GM23248 (cell line): ENCODE data around the gene ILK.

Experiments used
- EZH2 ChIP-seq: fragments of 200-600 bp; sonication (generic); IDR thresholded peaks from 2 replicates; pipeline ENCODE4 v1.6.1; 2018; ENCODE audit warnings: antibody characterized with exemption, mild to moderate bottlenecking; ENCODE audit not compliant: insufficient read depth, poor library complexity, severe bottlenecking
- EZH2phosphoT487 ChIP-seq: fragments of 200-600 bp; sonication (generic); IDR thresholded peaks from 2 replicates; pipeline ENCODE4 v1.6.1; 2018; ENCODE audit warnings: antibody characterized with exemption, moderate library complexity, mild to moderate bottlenecking, low read depth; ENCODE audit not compliant: insufficient read depth

- TF ChIP-seq EZH2 (no peak), EZH2phosphoT487 (no peak)
Measured at GRCh38 chr11:6629892-6630631, 26.5 kb downstream of the ILK start.
